ENCODE results near the gene MVD.

MVD gene

GRCh38 chr16:88685156-88686061 lies 22.5 kb upstream of the MVD start:
- Histone ChIP-seq H3K9me3 (ENCODE audit: control insufficient read depth, low read length) (no peaks in the 10 kb centered on the region), H2AFZ (peak overlapping the region; percentile 75), H3K4me1 (peaks cover 23% of the 10 kb centered on the region), H3K27ac (no peak overlapping the region), H3K79me2 (no peaks in the 10 kb centered on the region), H3K4me2 (ENCODE audit: low read length) (peak overlapping the region; percentile 93), H3K9ac (no peak overlapping the region), H3K36me3 (ENCODE audit: control insufficient read depth, insufficient read depth, low read length) (no peaks in the 10 kb centered on the region), H3K27me3 (ENCODE audit: control insufficient read depth, insufficient read depth, low read length) (no peaks in the 10 kb centered on the region), H3K4me3 (ENCODE audit: low read depth, low read length) (peak overlapping the region; percentile 70)
- TF ChIP-seq CTCF (IDR thresholded peaks at IDR 0.05) = peak; percentile 30

GRCh38 chr16:88684569-88685155 lies 21.8 kb upstream of the MVD start:
- H3K4me3 ChIP-seq (ENCODE audit: low read depth, low read length) = peak overlapping the region; percentile 70

GRCh38 chr16:88681709-88682451 lies 19.0 kb upstream of the MVD start:
- Histone ChIP-seq H2AFZ (no peak overlapping the region), H3K79me2 (no peaks in the 10 kb centered on the region), H3K9me3 (ENCODE audit: control insufficient read depth, low read length) (no peaks in the 10 kb centered on the region), H3K36me3 (ENCODE audit: control insufficient read depth, insufficient read depth, low read length) (no peaks in the 10 kb centered on the region), H3K27me3 (ENCODE audit: control insufficient read depth, insufficient read depth, low read length) (no peaks in the 10 kb centered on the region), H3K4me3 (ENCODE audit: low read depth, low read length) (no peak overlapping the region), H3K9ac (no peak overlapping the region), H3K4me1 (peaks cover 10% of the 10 kb centered on the region), H3K27ac (no peak overlapping the region), H3K4me2 (ENCODE audit: low read length) (no peak overlapping the region)
- no peak for TF ChIP-seq CTCF (IDR thresholded peaks at IDR 0.05)

More at GRCh38 chr16:88684569-88685155, 21.8 kb upstream of the MVD start:
- Histone ChIP-seq H3K4me2 (ENCODE audit: low read length) (no peak overlapping the region), H3K9me3 (ENCODE audit: control insufficient read depth, low read length) (no peaks in the 10 kb centered on the region), H3K27me3 (ENCODE audit: control insufficient read depth, insufficient read depth, low read length) (no peaks in the 10 kb centered on the region), H2AFZ (no peak overlapping the region), H3K36me3 (ENCODE audit: control insufficient read depth, insufficient read depth, low read length) (no peaks in the 10 kb centered on the region), H3K9ac (no peak overlapping the region), H3K4me1 (peaks cover 23% of the 10 kb centered on the region), H3K79me2 (no peaks in the 10 kb centered on the region), H3K27ac (no peak overlapping the region)
- no peak for TF ChIP-seq CTCF (IDR thresholded peaks at IDR 0.05)

GRCh38 chr16:88681084-88681680 lies 18.3 kb upstream of the MVD start:
- H3K4me2 ChIP-seq (ENCODE audit: low read length) = no peak overlapping the region
- H3K79me2 ChIP-seq = no peaks in the 10 kb centered on the region
- no peaks in the 10 kb centered on the region for H3K36me3 ChIP-seq (ENCODE audit: control insufficient read depth, insufficient read depth, low read length)
- no peak overlapping the region for H2AFZ ChIP-seq
- H3K27ac ChIP-seq = no peak overlapping the region
- peak; percentile 40 for TF ChIP-seq CTCF (IDR thresholded peaks at IDR 0.05)
- H3K9ac ChIP-seq = no peak overlapping the region
- no peaks in the 10 kb centered on the region for H3K27me3 ChIP-seq (ENCODE audit: control insufficient read depth, insufficient read depth, low read length)
- H3K9me3 ChIP-seq (ENCODE audit: control insufficient read depth, low read length) = no peaks in the 10 kb centered on the region
- H3K4me3 ChIP-seq (ENCODE audit: low read depth, low read length) = no peak overlapping the region
- H3K4me1 ChIP-seq = peaks cover 7% of the 10 kb centered on the region
